ENCODE measurements around the gene EXOG. TPM values are rescaled to one million over a fixed set of nuclear protein-coding genes. Genes with fewer than 3 reads are reported as not detected.

EXOG gene
- 18.0 and 20.8 TPM in 2 replicates for total RNA-seq

DNA sequence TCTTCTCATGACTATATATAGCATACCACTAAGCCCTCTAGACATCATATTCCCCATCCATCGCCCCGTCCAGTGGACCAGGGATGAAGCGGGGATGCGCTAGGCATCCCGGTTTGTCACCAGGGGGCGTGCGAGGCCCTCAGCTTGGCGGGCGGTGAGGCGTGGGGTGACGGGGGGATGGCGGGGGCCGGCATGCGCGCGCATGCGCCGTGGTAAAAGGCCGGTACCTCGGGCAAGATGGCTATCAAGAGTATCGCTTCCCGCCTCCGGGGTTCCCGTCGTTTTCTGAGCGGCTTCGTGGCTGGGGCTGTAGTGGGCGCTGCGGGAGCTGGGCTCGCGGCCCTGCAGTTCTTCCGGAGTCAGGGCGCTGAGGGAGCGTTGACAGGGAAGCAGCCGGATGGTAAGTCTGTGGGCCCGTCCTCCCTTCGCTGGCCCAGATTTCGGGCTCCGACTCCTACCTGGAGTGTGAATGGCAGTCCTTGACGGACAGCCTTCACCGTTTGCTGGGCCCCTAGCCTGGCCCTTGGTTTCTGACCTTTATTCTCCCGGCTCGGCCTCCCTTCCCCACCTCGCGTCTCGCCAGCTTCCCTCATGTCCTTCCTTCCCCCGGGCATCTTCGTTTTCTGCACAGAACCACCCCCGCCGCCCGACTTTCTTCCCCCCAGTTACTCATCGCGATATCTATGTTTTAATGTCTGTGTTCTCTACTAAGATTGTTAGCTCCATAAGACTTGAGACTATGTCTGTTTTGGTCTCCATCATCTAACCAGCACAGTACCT, at the start of gene EXOG:
Gene EXOG (plus strand): TSS at position 210 of the 780 bp plus-strand sequence. CDS start 28 bp downstream, at position 238.
- peaks cover 23% of the 10 kb centered on the region for H3K4me1 Mint-ChIP-seq
- H3K9me3 Mint-ChIP-seq = no peaks in the 10 kb centered on the region
- H3K27ac Mint-ChIP-seq = peak within 1 kb of the TSS; percentile 86
- peak; percentile 97 for DNase-seq
- H3K4me3 Mint-ChIP-seq = peak within 1 kb of the TSS; percentile 99
- intact Hi-C loops (cut with micrococcal nuclease) = loop anchor here (1.0 to 5.0 kb wide), 5 partner anchors 24 to 359 kb away; partner anchors contain the start of genes ACAA1, ACVR2B and MYD88
- H3K36me3 Mint-ChIP-seq (ENCODE audit: low read depth) = peaks cover 25% of the 10 kb centered on the region
- H3K27me3 Mint-ChIP-seq = no peaks in the 10 kb centered on the region

- peaks cover 5% of the 10 kb centered on the region for H3K36me3 Mint-ChIP-seq (ENCODE audit: low read depth)
- H3K4me1 Mint-ChIP-seq = peaks cover 6% of the 10 kb centered on the region
- no peak overlapping the region for H3K27ac Mint-ChIP-seq
- H3K27me3 Mint-ChIP-seq = peaks cover 18% of the 10 kb centered on the region
- no peak overlapping the region for H3K4me3 Mint-ChIP-seq
- DNase-seq = no peak
- H3K9me3 Mint-ChIP-seq = peaks cover 17% of the 10 kb centered on the region
- intact Hi-C loops (cut with micrococcal nuclease) = no loop called here
These were observed 49.3 kb upstream of the EXOG start for GRCh38 chr3:38446812-38447211.

- H3K9me3 Mint-ChIP-seq = peaks cover 17% of the 10 kb centered on the region
- H3K4me3 Mint-ChIP-seq = no peak overlapping the region
- no peak for DNase-seq
- intact Hi-C loops (cut with micrococcal nuclease) = loop anchor here (10.0 kb wide), 1 partner anchor 286 kb away; the partner anchor contains the start of gene OXSR1
- H3K27me3 Mint-ChIP-seq = peaks cover 24% of the 10 kb centered on the region
- no peak overlapping the region for H3K27ac Mint-ChIP-seq
- peaks cover 12% of the 10 kb centered on the region for H3K4me1 Mint-ChIP-seq
- peaks cover 5% of the 10 kb centered on the region for H3K36me3 Mint-ChIP-seq (ENCODE audit: low read depth)
These were observed 45.3 kb upstream of the EXOG start for GRCh38 chr3:38450853-38451252.

DNA sequence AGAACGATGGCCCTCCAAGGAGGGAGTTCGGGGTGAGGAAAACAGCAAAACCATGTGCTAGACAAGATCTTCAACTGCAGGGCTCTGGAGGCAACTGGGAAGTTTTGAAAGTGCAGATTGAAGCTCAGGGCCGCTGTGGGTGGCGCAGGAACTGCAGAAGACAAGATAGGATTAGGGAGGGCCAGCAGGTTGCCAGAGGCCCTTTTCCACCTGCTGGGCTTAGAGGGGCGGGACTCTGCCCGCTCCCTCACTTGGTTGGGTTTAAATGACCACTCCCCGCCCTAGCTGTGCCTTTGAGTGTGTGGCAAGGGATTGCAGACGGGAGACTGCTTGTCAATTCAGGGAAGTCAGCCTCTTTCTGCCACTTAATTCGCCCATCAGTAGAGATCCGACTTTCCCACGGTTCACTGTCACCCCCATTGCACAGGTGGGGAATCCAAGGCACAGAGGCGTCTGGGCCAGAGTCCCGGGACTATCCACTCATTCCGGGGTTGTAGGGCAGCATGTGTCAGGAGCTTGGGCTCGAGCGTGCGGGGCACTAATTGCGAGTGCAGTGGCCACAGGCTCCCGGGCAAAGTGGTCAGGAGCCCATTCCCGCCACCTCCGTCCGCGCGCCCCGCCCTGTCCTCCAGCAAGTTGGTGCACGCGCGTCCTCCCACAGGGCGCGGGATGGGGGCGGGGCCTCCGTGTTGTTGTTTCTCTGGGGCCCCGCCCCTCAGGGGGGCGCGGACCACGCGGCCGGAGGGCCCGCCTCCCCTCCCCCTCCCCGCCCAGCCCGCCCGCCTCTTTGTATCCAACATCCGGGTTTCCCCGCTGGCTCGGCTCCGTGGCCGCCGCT, 42.8 kb upstream of the EXOG start, which contains the start of gene ACVR2B:
Gene ACVR2B (plus strand): TSS at position 816 of the 838 bp plus-strand sequence. CDS start 433 bp downstream, outside the sequence.
- intact Hi-C loops (cut with micrococcal nuclease) = loop anchor here (1.0 to 10.0 kb wide), 3 partner anchors 43 to 316 kb away; partner anchors contain the start of genes ACAA1, EXOG and OXSR1
- H3K4me3 Mint-ChIP-seq = peak within 1 kb of the TSS; percentile 99
- peaks cover 19% of the 10 kb centered on the region for H3K4me1 Mint-ChIP-seq
- peaks cover 17% of the 10 kb centered on the region for H3K9me3 Mint-ChIP-seq
- H3K27ac Mint-ChIP-seq = peak within 1 kb of the TSS; percentile 92
- peaks cover 5% of the 10 kb centered on the region for H3K36me3 Mint-ChIP-seq (ENCODE audit: low read depth)
- H3K27me3 Mint-ChIP-seq = peaks cover 24% of the 10 kb centered on the region
- DNase-seq = peak; percentile 93

DNA sequence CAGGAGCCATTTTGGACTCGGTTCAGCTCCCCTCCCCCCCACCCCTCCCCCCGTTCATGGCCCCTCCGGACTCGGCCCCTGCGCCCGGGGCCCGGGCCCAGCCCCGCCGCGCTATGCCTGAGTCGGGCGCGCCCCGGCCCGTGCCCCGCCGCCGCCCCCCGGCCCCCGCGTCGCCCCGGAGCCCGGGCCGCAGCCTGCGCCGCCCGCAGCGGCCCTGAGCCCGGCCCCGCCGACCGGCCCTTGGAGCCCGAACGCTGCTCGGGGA, 42.3 kb upstream of the EXOG start:
- intact Hi-C loops (cut with micrococcal nuclease) = loop anchor here (1.0 to 10.0 kb wide), 3 partner anchors 42 to 317 kb away; partner anchors contain the start of genes ACAA1, EXOG and OXSR1
- Mint-ChIP-seq H3K4me3 (peak overlapping the region; percentile 99), H3K4me1 (peaks cover 19% of the 10 kb centered on the region), H3K36me3 (ENCODE audit: low read depth) (peaks cover 5% of the 10 kb centered on the region), H3K9me3 (peaks cover 17% of the 10 kb centered on the region), H3K27me3 (peaks cover 19% of the 10 kb centered on the region), H3K27ac (peak overlapping the region; percentile 58)
- no peak for DNase-seq

GRCh38 chr3:38454178-38454883, 41.8 kb upstream of the EXOG start:
- Mint-ChIP-seq H3K36me3 (ENCODE audit: low read depth) (peaks cover 5% of the 10 kb centered on the region), H3K4me1 (peaks cover 19% of the 10 kb centered on the region), H3K27me3 (peaks cover 19% of the 10 kb centered on the region), H3K4me3 (peak overlapping the region; percentile 99), H3K27ac (peak overlapping the region; percentile 92), H3K9me3 (peaks cover 16% of the 10 kb centered on the region)
- intact Hi-C loops (cut with micrococcal nuclease) = loop anchor here (10.0 kb wide), 1 partner anchor 290 kb away; the partner anchor contains the start of gene OXSR1
- DNase-seq = peak; percentile 85

GRCh38 chr3:38454884-38455638, 41.1 kb upstream of the EXOG start:
- DNase-seq = peak; percentile 82
- H3K27ac Mint-ChIP-seq = peak overlapping the region; percentile 92
- H3K9me3 Mint-ChIP-seq = peaks cover 13% of the 10 kb centered on the region
- peaks cover 19% of the 10 kb centered on the region for H3K4me1 Mint-ChIP-seq
- peaks cover 16% of the 10 kb centered on the region for H3K27me3 Mint-ChIP-seq
- intact Hi-C loops (cut with micrococcal nuclease) = loop anchor here (1.0 to 10.0 kb wide), 2 partner anchors 109 to 290 kb away; partner anchors contain the start of genes OXSR1 and XYLB
- H3K4me3 Mint-ChIP-seq = peak overlapping the region; percentile 99
- H3K36me3 Mint-ChIP-seq (ENCODE audit: low read depth) = peaks cover 5% of the 10 kb centered on the region

DNA sequence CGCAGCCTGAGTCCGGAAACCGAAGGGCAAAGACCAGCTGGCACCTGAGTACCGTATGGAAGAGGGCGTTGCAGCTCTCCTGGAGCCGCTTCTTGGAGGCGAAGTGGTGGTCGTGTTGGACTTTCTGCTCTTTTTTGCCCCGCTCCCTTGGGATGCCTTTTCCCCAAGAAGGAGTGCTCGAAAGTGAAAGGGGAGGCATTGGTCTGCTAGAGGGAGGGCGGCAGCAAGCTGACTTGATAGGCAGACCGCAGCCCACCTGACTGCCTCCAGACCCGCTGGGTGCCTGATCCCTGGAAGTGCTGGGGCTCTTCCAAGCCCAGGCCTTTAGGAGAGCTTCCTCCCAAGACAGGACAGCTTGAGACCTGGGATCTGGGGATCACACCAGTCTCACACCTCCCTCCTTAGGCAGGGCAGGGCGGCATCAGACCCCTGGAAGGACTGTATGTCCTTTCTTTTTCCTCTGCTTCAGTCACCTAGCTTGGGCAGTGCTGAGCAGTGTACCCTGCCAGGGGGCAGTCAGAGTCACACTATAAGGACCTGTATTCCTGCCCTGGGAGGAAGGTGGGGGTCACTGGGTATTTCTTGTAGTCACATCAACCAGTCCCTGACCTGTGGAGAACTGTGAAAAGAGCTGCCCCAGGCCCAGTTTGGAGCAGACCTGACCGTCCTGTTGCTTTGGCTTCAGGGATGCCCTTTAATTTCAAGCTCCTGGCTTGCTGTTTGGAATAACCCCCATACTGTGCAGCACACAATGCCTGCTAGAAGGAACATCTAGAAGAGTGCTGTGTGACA, 40.3 kb upstream of the EXOG start:
- Mint-ChIP-seq H3K27ac (peak overlapping the region; percentile 78), H3K27me3 (peaks cover 10% of the 10 kb centered on the region), H3K9me3 (peaks cover 9% of the 10 kb centered on the region), H3K4me3 (peak overlapping the region; percentile 99), H3K36me3 (ENCODE audit: low read depth) (peaks cover under 1% of the 10 kb centered on the region), H3K4me1 (peaks cover 17% of the 10 kb centered on the region)
- intact Hi-C loops (cut with micrococcal nuclease) = loop anchor here (1.0 to 10.0 kb wide), 2 partner anchors 110 to 291 kb away; partner anchors contain the start of genes OXSR1 and XYLB
- no peak for DNase-seq

DNA sequence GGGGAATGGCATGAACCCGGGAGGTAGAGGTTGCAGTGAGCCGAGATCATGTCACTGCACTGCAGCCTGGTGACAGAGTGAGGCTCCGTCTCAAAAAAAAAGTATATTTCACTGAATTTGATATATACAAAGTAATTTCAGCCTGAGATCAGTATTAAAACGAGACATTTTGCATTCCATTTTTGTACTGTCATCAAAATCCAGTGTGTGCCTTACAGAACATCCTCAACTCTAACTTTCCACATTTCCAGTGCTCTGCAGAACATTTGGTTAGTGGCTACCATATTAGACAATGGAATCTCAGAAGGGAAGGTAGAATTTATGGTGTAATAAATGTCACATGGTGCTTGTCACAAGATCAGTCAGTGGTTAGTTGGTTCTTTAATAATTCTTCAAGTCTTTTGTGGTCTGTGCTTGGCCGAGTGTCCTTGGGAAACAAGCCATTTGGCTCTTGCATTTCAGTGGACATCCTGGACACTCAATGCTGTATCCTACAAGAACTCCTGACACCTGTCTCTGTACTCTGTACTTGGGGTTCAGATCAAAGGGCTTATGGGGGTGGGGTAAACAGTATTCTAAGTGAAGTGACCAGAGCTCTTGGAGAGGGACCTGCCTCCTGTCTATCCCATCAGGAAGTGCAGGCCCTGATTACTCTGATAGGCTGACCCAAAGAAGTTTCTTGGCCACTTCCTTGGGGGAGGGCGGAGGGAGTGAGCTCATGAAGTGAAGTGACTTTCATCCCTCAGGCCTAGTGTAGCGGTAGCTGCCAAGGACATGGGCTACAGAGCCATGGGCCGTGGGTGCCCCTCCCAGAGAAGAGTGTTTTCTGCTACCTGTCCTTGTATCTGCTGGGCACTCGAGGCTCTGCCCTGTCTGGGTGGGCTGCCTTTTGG, 38.8 kb upstream of the EXOG start:
- DNase-seq = no peak
- no peak overlapping the region for H3K4me3 Mint-ChIP-seq
- no peak overlapping the region for H3K27ac Mint-ChIP-seq
- peaks cover 14% of the 10 kb centered on the region for H3K4me1 Mint-ChIP-seq
- no peaks in the 10 kb centered on the region for H3K9me3 Mint-ChIP-seq
- intact Hi-C loops (cut with micrococcal nuclease) = loop anchor here (10.0 kb wide), 1 partner anchor 293 kb away; the partner anchor contains the start of gene OXSR1
- H3K36me3 Mint-ChIP-seq (ENCODE audit: low read depth) = no peaks in the 10 kb centered on the region
- peaks cover 8% of the 10 kb centered on the region for H3K27me3 Mint-ChIP-seq

GRCh38 chr3:38458796-38459498, 37.2 kb upstream of the EXOG start:
- Mint-ChIP-seq H3K4me1 (peaks cover 10% of the 10 kb centered on the region), H3K4me3 (no peak overlapping the region), H3K9me3 (no peaks in the 10 kb centered on the region), H3K27ac (no peak overlapping the region), H3K36me3 (ENCODE audit: low read depth) (no peaks in the 10 kb centered on the region), H3K27me3 (peaks cover 7% of the 10 kb centered on the region)
- intact Hi-C loops (cut with micrococcal nuclease) = loop anchor here (10.0 kb wide), 1 partner anchor 294 kb away; the partner anchor contains the start of gene OXSR1
- DNase-seq = no peak
